Measurements from ENCODE around the gene KSR1.
"Not testable (repeated sequence)": the region's sequence is repeated elsewhere in the genome, so short reads cannot be mapped to it uniquely, and the experiment has no call there.

KSR1 gene

GRCh38 chr17:27455236-27455913 is 873 bp upstream of the KSR1 start:
- peak overlapping the region; percentile 38 for H3K27ac Mint-ChIP-seq

GRCh38 chr17:27456681-27457359 is 572 bp downstream of the KSR1 start:
- H3K9me3 Mint-ChIP-seq = no peaks in the 10 kb centered on the region
- DNase-seq = peak; percentile 49
- peaks cover 60% of the 10 kb centered on the region for H3K4me1 Mint-ChIP-seq (ENCODE audit: low read depth)
- H3K36me3 Mint-ChIP-seq (ENCODE audit: low read depth) = peaks cover 27% of the 10 kb centered on the region
- peak overlapping the region; percentile 91 for H3K27ac Mint-ChIP-seq
- peak overlapping the region; percentile 95 for H3K4me3 Mint-ChIP-seq
- H3K27me3 Mint-ChIP-seq = no peaks in the 10 kb centered on the region

More at GRCh38 chr17:27455236-27455913, 873 bp upstream of the KSR1 start:
- no peaks in the 10 kb centered on the region for H3K27me3 Mint-ChIP-seq
- H3K9me3 Mint-ChIP-seq = no peaks in the 10 kb centered on the region
- peaks cover 50% of the 10 kb centered on the region for H3K4me1 Mint-ChIP-seq (ENCODE audit: low read depth)
- H3K4me3 Mint-ChIP-seq = peak overlapping the region; percentile 70
- DNase-seq = no peak
- H3K36me3 Mint-ChIP-seq (ENCODE audit: low read depth) = peaks cover 27% of the 10 kb centered on the region

GRCh38 chr17:27457360-27457715 is 1.1 kb downstream of the KSR1 start:
- H3K27ac Mint-ChIP-seq = peak overlapping the region; percentile 91
- H3K36me3 Mint-ChIP-seq (ENCODE audit: low read depth) = peaks cover 30% of the 10 kb centered on the region
- no peak for DNase-seq
- H3K9me3 Mint-ChIP-seq = no peaks in the 10 kb centered on the region
- H3K4me3 Mint-ChIP-seq = peak overlapping the region; percentile 95
- no peaks in the 10 kb centered on the region for H3K27me3 Mint-ChIP-seq
- H3K4me1 Mint-ChIP-seq (ENCODE audit: low read depth) = peaks cover 65% of the 10 kb centered on the region

- peaks cover 30% of the 10 kb centered on the region for H3K36me3 Mint-ChIP-seq (ENCODE audit: low read depth)
- DNase-seq = no peak
- H3K9me3 Mint-ChIP-seq = no peaks in the 10 kb centered on the region
- H3K4me3 Mint-ChIP-seq = peak overlapping the region; percentile 95
- peak overlapping the region; percentile 91 for H3K27ac Mint-ChIP-seq
- H3K27me3 Mint-ChIP-seq = no peaks in the 10 kb centered on the region
- peaks cover 69% of the 10 kb centered on the region for H3K4me1 Mint-ChIP-seq (ENCODE audit: low read depth)
Measured at GRCh38 chr17:27457731-27458523, 1.7 kb downstream of the KSR1 start.

GRCh38 chr17:27458524-27458908 is 2.3 kb downstream of the KSR1 start:
- Mint-ChIP-seq H3K27me3 (no peaks in the 10 kb centered on the region), H3K4me1 (ENCODE audit: low read depth) (peaks cover 73% of the 10 kb centered on the region)

GRCh38 chr17:27459433-27459832 is 3.2 kb downstream of the KSR1 start:
- DNase-seq = no peak
- H3K27ac Mint-ChIP-seq = no peak overlapping the region
- peaks cover 73% of the 10 kb centered on the region for H3K4me1 Mint-ChIP-seq (ENCODE audit: low read depth)
- no peaks in the 10 kb centered on the region for H3K9me3 Mint-ChIP-seq
- peak overlapping the region; percentile 95 for H3K4me3 Mint-ChIP-seq
- H3K27me3 Mint-ChIP-seq = no peaks in the 10 kb centered on the region
- peaks cover 41% of the 10 kb centered on the region for H3K36me3 Mint-ChIP-seq (ENCODE audit: low read depth)

More at GRCh38 chr17:27458524-27458908, 2.3 kb downstream of the KSR1 start:
- peak overlapping the region; percentile 47 for H3K27ac Mint-ChIP-seq
- H3K36me3 Mint-ChIP-seq (ENCODE audit: low read depth) = peaks cover 33% of the 10 kb centered on the region
- no peak for DNase-seq
- peak overlapping the region; percentile 95 for H3K4me3 Mint-ChIP-seq
- no peaks in the 10 kb centered on the region for H3K9me3 Mint-ChIP-seq

GRCh38 chr17:27460196-27460725 is 4.0 kb downstream of the KSR1 start:
- Mint-ChIP-seq H3K4me3 (no peak overlapping the region), H3K9me3 (no peaks in the 10 kb centered on the region), H3K27ac (peak overlapping the region; percentile 26), H3K27me3 (no peaks in the 10 kb centered on the region), H3K4me1 (ENCODE audit: low read depth) (peaks cover 76% of the 10 kb centered on the region), H3K36me3 (ENCODE audit: low read depth) (peaks cover 45% of the 10 kb centered on the region)
- DNase-seq = no peak

- Mint-ChIP-seq H3K36me3 (ENCODE audit: low read depth) (peaks cover 45% of the 10 kb centered on the region), H3K4me3 (no peak overlapping the region), H3K27ac (no peak overlapping the region)
Measured at GRCh38 chr17:27461192-27461859, 5.1 kb downstream of the KSR1 start.

GRCh38 chr17:27462149-27462548 is 5.9 kb downstream of the KSR1 start:
- Mint-ChIP-seq H3K4me3 (no peak overlapping the region), H3K4me1 (ENCODE audit: low read depth) (peaks cover 89% of the 10 kb centered on the region), H3K27ac (no peak overlapping the region), H3K27me3 (no peaks in the 10 kb centered on the region), H3K36me3 (ENCODE audit: low read depth) (peaks cover 45% of the 10 kb centered on the region), H3K9me3 (no peaks in the 10 kb centered on the region)
- DNase-seq = no peak

More at GRCh38 chr17:27461192-27461859, 5.1 kb downstream of the KSR1 start:
- H3K9me3 Mint-ChIP-seq = no peaks in the 10 kb centered on the region
- peaks cover 81% of the 10 kb centered on the region for H3K4me1 Mint-ChIP-seq (ENCODE audit: low read depth)
- DNase-seq = no peak
- no peaks in the 10 kb centered on the region for H3K27me3 Mint-ChIP-seq

DNA sequence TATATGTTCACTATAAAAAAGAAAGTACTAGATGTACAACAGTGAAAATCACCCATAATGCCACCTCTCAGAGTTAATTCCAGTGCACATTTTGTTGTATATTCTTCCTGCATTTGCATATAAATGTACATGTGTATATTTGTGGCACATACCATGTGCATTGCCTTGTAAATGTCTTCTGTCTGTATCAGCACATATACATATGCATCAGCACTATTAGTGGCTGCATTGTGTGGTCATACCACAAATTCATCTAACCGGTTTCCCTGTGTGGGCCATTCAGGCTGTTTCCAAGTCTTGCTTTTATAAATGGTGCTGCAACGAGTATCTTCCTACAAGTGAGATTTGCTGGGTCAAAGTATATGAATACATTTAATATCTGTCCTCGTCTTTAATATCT is 6.5 kb downstream of the KSR1 start:
- H3K4me1 Mint-ChIP-seq (ENCODE audit: low read depth) = peaks cover 92% of the 10 kb centered on the region
- H3K27ac Mint-ChIP-seq = no peak overlapping the region
- peak overlapping the region; percentile 37 for H3K4me3 Mint-ChIP-seq
- H3K36me3 Mint-ChIP-seq (ENCODE audit: low read depth) = peaks cover 44% of the 10 kb centered on the region
- H3K27me3 Mint-ChIP-seq = no peaks in the 10 kb centered on the region
- no peaks in the 10 kb centered on the region for H3K9me3 Mint-ChIP-seq
- no peak for DNase-seq

DNA sequence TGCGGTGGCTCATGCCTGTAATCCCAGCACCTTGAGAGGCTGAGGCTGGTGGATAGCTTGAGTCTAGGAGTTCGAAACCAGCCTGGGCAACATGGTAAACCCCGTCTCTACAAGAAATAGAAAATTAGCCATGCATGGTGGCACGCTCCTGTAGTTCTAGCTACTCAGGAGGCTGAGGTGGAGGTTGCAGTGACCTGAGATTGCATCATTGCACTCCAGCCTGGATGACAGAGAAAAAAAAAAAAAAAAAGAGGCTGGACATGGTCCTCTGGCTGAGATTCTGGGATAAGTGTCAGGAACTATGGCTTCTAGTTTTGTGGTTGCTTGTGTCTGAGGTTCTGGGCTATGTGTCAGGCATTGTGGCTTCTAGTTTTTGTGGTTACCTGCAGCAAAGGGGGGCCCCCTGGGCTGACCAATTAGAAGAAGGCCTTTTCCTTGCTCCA is 7.0 kb downstream of the KSR1 start:
- peaks cover 41% of the 10 kb centered on the region for H3K36me3 Mint-ChIP-seq (ENCODE audit: low read depth)
- H3K27ac Mint-ChIP-seq = peak overlapping the region; percentile 35
- no peaks in the 10 kb centered on the region for H3K9me3 Mint-ChIP-seq
- no peaks in the 10 kb centered on the region for H3K27me3 Mint-ChIP-seq
- peak overlapping the region; percentile 37 for H3K4me3 Mint-ChIP-seq
- no peak for DNase-seq
- peaks cover 93% of the 10 kb centered on the region for H3K4me1 Mint-ChIP-seq (ENCODE audit: low read depth)

DNA sequence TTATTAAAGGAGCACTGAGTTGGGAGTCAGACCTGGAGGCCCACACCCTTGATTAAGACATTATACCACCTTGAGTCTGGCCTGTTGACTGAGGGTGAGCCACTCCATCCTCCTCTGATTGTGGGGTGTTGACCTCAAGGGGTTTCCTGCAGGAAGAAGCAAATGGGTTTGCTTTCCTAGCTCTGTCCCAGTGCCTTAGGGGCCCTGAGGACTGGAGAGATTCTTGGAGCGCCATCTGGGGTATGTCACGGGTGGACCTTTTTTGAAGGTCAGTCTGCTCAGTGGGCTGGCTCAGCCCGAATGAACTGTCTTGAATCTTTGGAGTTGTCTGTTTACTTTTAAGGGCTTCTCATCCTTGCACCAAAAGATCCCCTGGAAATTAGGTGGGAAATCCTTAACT is 7.8 kb downstream of the KSR1 start:
- peak overlapping the region; percentile 35 for H3K27ac Mint-ChIP-seq
- DNase-seq, H3K4me3 Mint-ChIP-seq, H3K27me3 Mint-ChIP-seq, H3K9me3 Mint-ChIP-seq: not testable (repeated sequence)
- H3K36me3 Mint-ChIP-seq (ENCODE audit: low read depth) = peaks cover 40% of the 10 kb centered on the region
- peaks cover 93% of the 10 kb centered on the region for H3K4me1 Mint-ChIP-seq (ENCODE audit: low read depth)

DNA sequence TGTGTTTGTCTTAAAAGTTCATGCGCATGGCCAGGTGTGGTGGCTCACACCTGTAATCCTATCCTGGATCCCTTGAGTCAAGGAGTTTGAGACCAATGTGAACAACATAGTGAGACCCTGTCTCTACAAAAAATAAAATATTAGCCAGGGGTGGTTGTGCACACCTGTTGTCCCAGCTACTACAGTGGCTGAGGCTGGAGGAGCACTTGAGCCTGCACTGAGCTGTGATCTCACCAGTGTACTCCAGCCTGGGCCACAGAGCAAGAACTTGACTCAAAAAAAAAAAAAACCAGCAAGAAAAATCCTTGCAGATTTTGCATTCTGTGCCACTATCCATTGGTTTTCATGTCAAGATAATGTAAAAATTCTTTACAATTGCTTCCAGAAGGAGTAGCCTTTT is 8.2 kb downstream of the KSR1 start:
- H3K9me3 Mint-ChIP-seq = no peaks in the 10 kb centered on the region
- no peak overlapping the region for H3K27ac Mint-ChIP-seq
- no peaks in the 10 kb centered on the region for H3K27me3 Mint-ChIP-seq
- peaks cover 40% of the 10 kb centered on the region for H3K36me3 Mint-ChIP-seq (ENCODE audit: low read depth)
- peaks cover 93% of the 10 kb centered on the region for H3K4me1 Mint-ChIP-seq (ENCODE audit: low read depth)
- DNase-seq = no peak
- no peak overlapping the region for H3K4me3 Mint-ChIP-seq

- peak overlapping the region; percentile 100 for H3K27ac Mint-ChIP-seq
- H3K27me3 Mint-ChIP-seq, H3K9me3 Mint-ChIP-seq, DNase-seq: not testable (repeated sequence)
- H3K36me3 Mint-ChIP-seq (ENCODE audit: low read depth) = peaks cover 43% of the 10 kb centered on the region
- H3K4me1 Mint-ChIP-seq (ENCODE audit: low read depth) = peaks cover 92% of the 10 kb centered on the region
- H3K4me3 Mint-ChIP-seq = peak overlapping the region; percentile 76
Measured at GRCh38 chr17:27465875-27466274, 9.6 kb downstream of the KSR1 start.
